ENCODE data around the gene CEND1. TPM values are rescaled to one million over a fixed set of nuclear protein-coding genes. Genes with fewer than 3 reads are reported as not detected.

CEND1 gene
- total RNA-seq (0.40 and 0.83 TPM in 2 replicates), polyA plus RNA-seq (0.15 and 0.27 TPM in 2 replicates), polyA minus RNA-seq (not detected in 2 replicates), Bru-seq, nascent RNA (percentile 15 among the genes with signal in this experiment), BruChase-seq, experiment 1, labeled RNA remaining after a 6-hour chase (percentile 20 among the genes with signal in this experiment), BruChase-seq, experiment 2, labeled RNA remaining after a 2-hour chase (not detected)
- polyA plus RNA-seq (2011; cell fraction: cytosol; rRNA removed), result 0.21 and 0.24 TPM in 2 replicates
- 0.12 and 0.15 TPM in 2 replicates for polyA plus RNA-seq (2011; cell fraction: nucleus; rRNA removed)
- 0.89 and 2.1 TPM in 2 replicates for polyA plus RNA-seq (2012)
- polyA minus RNA-seq (2011; cell fraction: cytosol; rRNA and poly(A)+ RNA removed), result not detected
- polyA minus RNA-seq (2011; cell fraction: nucleus; rRNA and poly(A)+ RNA removed), result not detected in 2 replicates
- long read RNA-seq, partial matches to known transcripts, result 0 of 2 reads
- long read RNA-seq, other reads (novel, unspliced or antisense), result 0 of 2 reads

DNA sequence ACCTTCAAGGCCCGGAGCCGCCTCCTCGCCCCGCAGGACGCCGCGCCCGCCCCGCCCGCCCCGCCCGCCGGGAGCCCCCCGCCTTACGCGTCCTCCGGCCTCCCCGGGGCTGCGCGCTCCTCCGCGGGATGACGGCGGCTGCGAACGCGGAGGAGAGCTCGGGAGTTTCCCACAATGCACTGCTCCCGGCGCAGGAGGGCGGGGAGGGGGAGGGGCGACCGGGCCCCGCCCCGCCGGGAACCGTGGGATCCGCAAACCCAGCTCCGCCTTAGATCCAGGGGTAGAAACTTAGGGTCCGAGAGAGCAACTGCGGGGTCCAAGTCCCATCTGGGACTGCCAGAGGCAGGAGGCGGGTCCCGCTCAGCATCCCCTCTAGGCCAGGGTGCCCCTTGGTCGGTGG lies at the start of gene CEND1:
CEND1 (minus strand) TSS at position 148 of the 400 bp plus-strand sequence. CDS start 1,514 bp downstream, outside the sequence.
- POLR2A ChIA-PET, result interaction anchor here (0.6 kb wide), 1 partner anchor 29 kb away, joined by 3 read pairs; the partner anchor contains the start of gene PNPLA2
- H3K36me3 ChIP-seq (ENCODE audit: control insufficient read depth in 2 of 2, extremely low read depth in 1 of 2, insufficient read depth in 2 of 2, low read length in 2 of 2), result no peaks in the 10 kb centered on the region
- no peaks in the 10 kb centered on the region for H3K9me3 ChIP-seq (replicated peaks; ENCODE audit: control insufficient read depth, insufficient read depth, low read length)
- H4K20me1 ChIP-seq (replicated peaks; ENCODE audit: control insufficient read depth, extremely low read depth, insufficient read depth, low read length), result no peaks in the 10 kb centered on the region
- H3K79me2 ChIP-seq (ENCODE audit: control insufficient read depth, insufficient read depth, low read length), result no peaks in the 10 kb centered on the region
- BruUV-seq (replicated peaks), result no TSS peak
- H3K9ac ChIP-seq (replicated peaks; ENCODE audit: extremely low read depth, insufficient read depth, low read length), result no peak within 1 kb of the TSS
- H3K4me2 ChIP-seq (ENCODE audit: insufficient read depth, low read length), result no peak within 1 kb of the TSS
- H3K9me1 ChIP-seq (replicated peaks; ENCODE audit: control insufficient read depth, extremely low read depth, insufficient read depth, low read length), result no peaks in the 10 kb centered on the region
- no peak within 1 kb of the TSS for H3K4me3 ChIP-seq (replicated peaks in 1 of 3; ENCODE audit: insufficient read depth in 1 of 3, low read depth in 1 of 3, low read length in 3 of 3)
- no peak within 1 kb of the TSS for H3K27ac ChIP-seq (ENCODE audit: insufficient read depth, low read depth, low read length)
- CTCF ChIA-PET, result interaction anchor here (1.0 to 1.5 kb wide), 2 partner anchors 13 to 62 kb away, joined by 4 read pairs; partner anchors contain the start of gene GATD1
- TF ChIP-seq POLR2AphosphoS5 (IDR thresholded peaks at IDR 0.05; ENCODE audit: insufficient read depth, low read depth, low read length), result peak; percentile 46
- TF ChIP-seq POLR2A (IDR thresholded peaks at IDR 0.05; ENCODE audit: low read depth, low read length), result no peak
- intact Hi-C loops (cut with micrococcal nuclease) (no loop called here), dilution Hi-C loops (cut with MboI; ENCODE audit: extremely low pct_ligation_motif_present, low sequenced_read_pairs) (no loop called here)
- no peak for DNase-seq (ENCODE audit: low read depth, low spot score)
- H3K27me3 ChIP-seq (ENCODE audit: control insufficient read depth in 2 of 2, insufficient read depth in 2 of 2, low read length in 2 of 2), result no peaks in the 10 kb centered on the region
- no peaks in the 10 kb centered on the region for H3K4me1 ChIP-seq (ENCODE audit: control insufficient read depth, extremely low read depth, insufficient read depth, low read length)
- FAIRE-seq, result peak; percentile 61
- no peak within 1 kb of the TSS for H2AFZ ChIP-seq (ENCODE audit: low read depth, low read length)

DNA sequence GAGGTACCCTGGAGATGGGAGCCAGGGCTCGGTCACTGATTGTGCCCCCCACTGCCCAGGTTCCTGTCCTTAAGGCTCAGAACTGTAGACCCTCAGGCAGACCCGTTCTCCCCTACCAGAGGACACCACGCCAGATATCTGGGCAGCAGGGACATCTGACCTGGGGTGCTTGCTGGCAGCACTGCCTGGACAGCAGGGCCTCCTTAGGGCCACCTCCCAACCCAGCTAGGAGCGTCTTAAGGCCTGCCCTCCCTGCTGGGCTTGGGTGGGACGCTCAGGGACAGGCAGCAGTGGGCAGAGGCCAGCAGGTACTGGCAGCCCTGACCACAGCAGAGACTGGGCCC lies 49.4 kb upstream of the CEND1 start:
- Histone ChIP-seq H3K9me1 (replicated peaks; ENCODE audit: control insufficient read depth, extremely low read depth, insufficient read depth, low read length) (no peaks in the 10 kb centered on the region), H3K9ac (replicated peaks; ENCODE audit: extremely low read depth, insufficient read depth, low read length) (no peak overlapping the region)

More for the DNA sequence above, 49.4 kb upstream of the CEND1 start:
- ChIA-PET POLR2A (no interaction called here), CTCF (interaction anchor here (1.5 kb wide), 1 partner anchor 9 kb away, joined by 8 read pairs; no protein-coding TSS in a partner anchor)
- peaks cover 26% of the 10 kb centered on the region for H3K4me1 ChIP-seq (ENCODE audit: control insufficient read depth, extremely low read depth, insufficient read depth, low read length)
- no peak overlapping the region for H3K4me2 ChIP-seq (ENCODE audit: insufficient read depth, low read length)
- H3K79me2 ChIP-seq (ENCODE audit: control insufficient read depth, insufficient read depth, low read length), result peaks cover 59% of the 10 kb centered on the region
- intact Hi-C loops (cut with micrococcal nuclease), result no loop called here
- no peaks in the 10 kb centered on the region for H3K27me3 ChIP-seq (ENCODE audit: control insufficient read depth in 2 of 2, insufficient read depth in 2 of 2, low read length in 2 of 2)
- TF ChIP-seq POLR2AphosphoS5 (IDR thresholded peaks at IDR 0.05; ENCODE audit: insufficient read depth, low read depth, low read length) (peak; percentile 71), MYC (IDR thresholded peaks at IDR 0.05; ENCODE audit: low read depth, low read length) (no peak), POLR2A (IDR thresholded peaks at IDR 0.05; ENCODE audit: low read depth, low read length) (peak; percentile 82)
- H3K27ac ChIP-seq (ENCODE audit: insufficient read depth, low read depth, low read length), result no peak overlapping the region
- H3K9me3 ChIP-seq (replicated peaks; ENCODE audit: control insufficient read depth, insufficient read depth, low read length), result no peaks in the 10 kb centered on the region
- DNase-seq (ENCODE audit: low read depth, low spot score) (no peak), FAIRE-seq (no peak)
- no peaks in the 10 kb centered on the region for H4K20me1 ChIP-seq (replicated peaks; ENCODE audit: control insufficient read depth, extremely low read depth, insufficient read depth, low read length)
- H2AFZ ChIP-seq (ENCODE audit: low read depth, low read length), result no peak overlapping the region
- dilution Hi-C loops (cut with MboI; ENCODE audit: extremely low pct_ligation_motif_present, low sequenced_read_pairs), result no loop called here
- no TSS peak for BruUV-seq (replicated peaks)
- H3K4me3 ChIP-seq (replicated peaks in 1 of 3; ENCODE audit: insufficient read depth in 1 of 3, low read depth in 1 of 3, low read length in 3 of 3), result no peak overlapping the region
- peaks cover 25 to 43% of the 10 kb centered on the region in 2 experiments for H3K36me3 ChIP-seq (ENCODE audit: control insufficient read depth in 2 of 2, extremely low read depth in 1 of 2, insufficient read depth in 2 of 2, low read length in 2 of 2)
